ENCODE measurements around the gene ZSCAN9. TPM values are rescaled to one million over a fixed set of nuclear protein-coding genes. Genes with fewer than 3 reads are reported as not detected.

ZSCAN9 gene
- total and polyA plus RNA-seq, 2 of the 8 experiments (the other 6 are each of a cell fraction or from before 2014, with no cell fraction given) = 10.8 to 13.6 TPM

DNA sequence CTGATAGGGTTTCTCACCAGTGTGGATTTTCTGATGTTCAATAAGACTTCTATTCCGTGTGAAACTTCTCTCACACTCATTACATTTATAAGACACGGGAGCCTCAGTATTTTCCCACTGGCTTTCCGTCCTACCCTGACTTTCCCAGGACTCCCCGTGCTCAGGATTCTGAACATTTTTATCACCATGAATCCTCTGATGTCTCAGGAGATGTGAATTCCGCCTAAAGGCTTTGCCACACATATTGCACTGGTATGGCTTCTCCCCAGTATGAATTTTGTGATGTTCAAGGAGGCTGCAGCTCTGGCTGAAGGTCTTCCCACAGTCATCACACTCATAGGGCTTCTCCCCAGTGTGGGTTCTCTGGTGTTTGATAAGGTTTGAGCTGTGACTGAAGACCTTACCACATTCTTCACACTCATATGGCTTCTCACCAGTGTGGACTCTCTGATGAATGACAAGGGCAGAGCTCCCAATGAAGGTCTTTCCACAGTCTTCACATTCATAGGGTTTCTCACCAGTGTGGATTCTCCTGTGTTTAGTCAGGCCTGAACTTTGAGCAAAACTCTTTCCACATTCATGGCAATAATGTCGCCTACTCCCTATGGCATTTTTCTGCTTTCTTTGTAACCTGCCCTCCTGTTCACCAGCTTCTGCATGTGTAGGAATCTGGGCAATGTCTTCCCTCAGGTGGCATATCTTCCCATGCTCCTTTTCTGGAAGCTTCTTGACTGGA is 20.3 kb downstream of the ZSCAN9 start (continued):
- TF ChIP-seq CHD7 (IDR thresholded peaks at IDR 0.05; ENCODE audit: insufficient replicate concordance, low read length) (no peak), HDAC6 (IDR thresholded peaks at IDR 0.05; ENCODE audit: low read depth, low read length) (no peak), USF2 (IDR thresholded peaks at IDR 0.05; ENCODE audit: low read length) (no peak), ATF3 (IDR thresholded peaks at IDR 0.05; ENCODE audit: insufficient read depth, low read depth, low read length) (no peak), RXRA (IDR thresholded peaks at IDR 0.05; ENCODE audit: insufficient read depth, low read depth, low read length) (no peak)

Data from H1 (cell line).